GM18507 (cell line): ENCODE measurements around the gene MOG.
"Not testable (repeated sequence)": the region's sequence is repeated elsewhere in the genome, so short reads cannot be mapped to it uniquely, and the experiment has no call there.

ENCODE experiments used
- DNase-seq: peaks from one replicate; pipeline ENCODE4 v3.0.0; 2011; ENCODE audit warnings: low read depth; ENCODE audit not compliant: insufficient read length; ENCODE audit errors: extremely low spot score
- FAIRE-seq: peaks from 2 replicates; lab custom pipeline; 2011; peaks lifted over from hg19 to GRCh38; lab: Jason Lieb, UNC

MOG gene

GRCh38 chr6:29633534-29633905 is 23.4 kb upstream of the MOG start:
- no peak for DNase-seq
- FAIRE-seq = no peak

GRCh38 chr6:29637247-29637646 is 19.6 kb upstream of the MOG start:
- DNase-seq (no peak), FAIRE-seq (no peak)

GRCh38 chr6:29641430-29642148 is 15.3 kb upstream of the MOG start:
- DNase-seq (no peak), FAIRE-seq (no peak)

DNA sequence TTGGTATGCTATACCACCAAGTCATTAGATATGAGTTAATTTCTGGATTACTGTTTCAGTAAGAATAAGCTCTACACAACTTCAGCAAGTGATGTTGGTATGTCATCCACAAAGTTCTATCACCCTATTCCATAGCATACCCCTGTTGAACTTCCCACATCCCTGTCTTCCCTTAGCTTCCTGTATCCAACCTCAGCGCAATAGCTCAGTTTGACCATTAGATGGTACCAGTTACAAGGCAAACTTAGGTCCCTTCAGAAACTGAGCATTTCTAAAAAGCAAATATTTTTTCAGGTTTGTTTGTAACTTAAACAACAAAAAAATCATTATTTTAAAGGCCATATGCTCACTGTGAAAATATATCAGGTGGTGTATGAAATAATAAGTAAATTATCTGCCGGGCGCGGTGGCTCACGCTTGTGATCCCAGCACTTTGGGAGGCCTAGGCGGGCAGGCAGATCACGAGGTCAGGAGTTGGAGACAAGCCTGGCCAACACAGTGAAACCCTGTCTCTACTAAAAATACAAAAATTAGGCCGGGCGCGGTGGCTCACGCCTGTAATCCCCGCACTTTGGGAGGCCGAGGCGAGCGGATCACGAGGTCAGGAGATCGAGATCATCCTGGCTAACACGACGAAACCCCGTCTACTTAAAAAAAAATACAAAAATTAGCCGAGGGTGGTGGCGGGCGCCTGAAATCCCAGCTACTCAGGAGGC is 8.8 kb upstream of the MOG start:
- DNase-seq (no peak), FAIRE-seq (no peak)

GRCh38 chr6:29649701-29650673 is 6.9 kb upstream of the MOG start:
- DNase-seq = peak; percentile 92
- peak; percentile 98 for FAIRE-seq

GRCh38 chr6:29651413-29652197 is 5.3 kb upstream of the MOG start:
- no peak for DNase-seq
- FAIRE-seq = peak; percentile 80

GRCh38 chr6:29652198-29652584 is 4.7 kb upstream of the MOG start:
- FAIRE-seq = no peak
- DNase-seq = no peak

- FAIRE-seq = peak; percentile 58
Observed at GRCh38 chr6:29653452-29654038, 3.3 kb upstream of the MOG start.

GRCh38 chr6:29655658-29656057 is 1.2 kb upstream of the MOG start:
- DNase-seq = no peak
- FAIRE-seq = no peak

More at GRCh38 chr6:29653452-29654038, 3.3 kb upstream of the MOG start:
- no peak for DNase-seq

- DNase-seq (no peak), FAIRE-seq (peak; percentile 39)
Observed at GRCh38 chr6:29656157-29656556, 735 bp upstream of the MOG start.

DNA sequence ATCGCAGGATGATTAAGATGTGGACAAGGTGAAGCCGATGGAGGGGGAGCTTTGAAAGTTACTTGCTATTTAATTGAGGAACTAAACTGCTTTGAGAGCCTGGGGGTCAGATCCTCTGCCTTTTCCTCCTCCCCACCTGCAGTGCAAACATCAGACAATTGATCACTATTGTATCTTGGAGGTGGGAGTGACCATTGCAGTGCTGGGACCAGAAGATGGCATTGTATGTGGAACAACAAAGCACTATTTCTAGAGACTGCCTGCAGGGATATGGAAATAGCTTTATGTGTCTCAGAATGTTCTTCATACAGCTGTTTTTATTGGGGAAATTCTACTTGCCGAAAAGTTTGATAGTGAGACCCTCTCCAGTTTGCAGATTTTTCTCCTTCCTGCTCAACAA is 4.2 kb downstream of the MOG start:
- DNase-seq (no peak), FAIRE-seq (no peak)

- DNase-seq, FAIRE-seq: not testable (repeated sequence)
Observed at GRCh38 chr6:29661502-29662141, 4.7 kb downstream of the MOG start.

DNA sequence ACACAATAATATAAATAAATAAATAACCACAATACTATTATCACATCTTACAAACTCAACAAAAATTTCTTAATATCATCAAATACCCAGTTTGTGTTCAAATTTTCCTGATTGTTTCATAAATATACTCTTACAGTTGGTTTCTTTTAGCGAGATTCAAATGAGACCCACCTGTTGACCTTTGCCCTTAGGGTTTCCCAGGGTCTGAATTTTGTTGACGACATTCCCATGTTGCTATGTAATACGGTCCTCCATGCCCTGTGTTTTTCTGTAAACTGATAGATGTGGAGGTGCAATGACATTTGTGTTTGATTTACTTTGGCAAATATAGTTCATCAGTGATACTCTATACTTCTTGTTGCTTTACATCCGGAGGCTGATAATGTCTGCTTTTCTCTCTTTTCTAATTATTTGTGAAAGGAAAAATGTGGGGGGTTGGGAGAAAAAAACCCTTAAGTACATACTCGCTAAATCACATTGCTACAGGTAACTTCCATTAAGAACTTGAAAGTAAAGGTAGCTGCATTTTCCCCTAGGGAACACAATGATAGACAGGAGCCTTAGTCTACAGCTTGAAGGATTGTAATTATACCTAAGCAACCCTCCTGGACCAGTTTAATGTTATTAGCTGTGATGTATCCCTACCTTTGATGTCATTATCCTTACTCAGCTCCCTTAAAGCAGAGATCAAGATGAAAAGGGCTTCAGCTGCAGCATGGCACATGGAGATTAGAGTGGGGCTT is 6.6 kb downstream of the MOG start:
- DNase-seq (no peak), FAIRE-seq (no peak)

DNA sequence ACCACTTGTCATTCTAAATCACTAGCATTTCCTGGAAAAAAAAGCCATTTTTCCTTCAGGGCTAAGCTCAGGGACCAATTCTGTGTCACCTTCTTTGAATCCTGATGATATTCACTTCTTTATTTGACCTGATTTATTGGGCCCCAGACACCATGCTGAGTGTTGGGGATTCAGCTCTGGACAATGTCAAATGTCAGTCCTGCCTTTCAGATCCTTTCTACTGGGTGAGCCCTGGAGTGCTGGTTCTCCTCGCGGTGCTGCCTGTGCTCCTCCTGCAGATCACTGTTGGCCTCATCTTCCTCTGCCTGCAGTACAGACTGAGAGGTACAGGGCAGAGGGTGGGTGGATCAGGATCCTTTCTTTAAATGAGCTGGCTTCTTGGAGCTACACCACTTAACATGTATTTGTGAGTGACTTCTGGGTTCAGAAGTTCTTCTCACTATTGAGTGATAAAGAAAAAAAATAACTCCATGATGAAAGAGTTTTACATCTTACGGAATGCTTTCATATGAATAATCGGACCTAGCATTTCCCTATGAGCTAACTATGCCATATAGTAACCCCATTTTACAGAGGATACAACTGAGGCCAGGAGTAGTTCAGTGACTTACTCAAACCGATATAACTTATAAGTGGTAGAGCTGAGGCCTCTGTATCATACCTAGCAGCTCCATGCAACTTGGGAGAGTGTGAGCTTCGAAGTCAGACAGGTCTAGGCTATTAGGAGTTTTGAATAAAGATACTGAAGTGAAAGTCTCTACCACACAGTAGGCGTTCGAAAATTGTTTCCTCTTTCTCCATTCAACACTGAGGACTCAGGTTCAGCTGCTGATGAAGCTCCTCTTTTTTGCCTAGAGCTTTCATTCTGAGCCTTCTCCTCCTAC is 9.3 kb downstream of the MOG start:
- FAIRE-seq = no peak

DNA sequence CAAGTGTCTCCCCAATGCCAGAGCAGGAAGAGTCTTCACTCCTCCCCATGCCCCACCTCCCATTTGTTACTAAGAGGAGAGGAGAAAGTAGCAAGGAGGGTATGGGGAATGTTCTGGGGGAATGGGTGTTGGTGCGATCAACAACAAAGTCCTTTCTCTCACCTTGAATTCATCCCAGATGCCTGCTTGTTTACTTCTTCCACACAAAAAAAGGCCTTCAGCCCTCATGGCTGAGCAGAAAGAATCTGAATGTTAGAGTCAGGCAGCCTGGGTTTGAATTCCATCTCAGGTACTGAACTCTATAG is 9.9 kb downstream of the MOG start:
- DNase-seq = no peak
- FAIRE-seq = no peak

More for the DNA sequence above, 9.3 kb downstream of the MOG start:
- no peak for DNase-seq

- DNase-seq = no peak
Observed at GRCh38 chr6:29667158-29667557, 10.3 kb downstream of the MOG start.

GRCh38 chr6:29671026-29671425 is 14.1 kb downstream of the MOG start:
- DNase-seq (no peak), FAIRE-seq (no peak)

More at GRCh38 chr6:29667158-29667557, 10.3 kb downstream of the MOG start:
- no peak for FAIRE-seq
